GM21786 (cell line): ENCODE data around the gene TCF12.
A peak's percentile ranks its signal among the peaks of the same experiment; 100 is the strongest.

Experiments used
- ATAC-seq: cut with Tn5 transposase; IDR thresholded peaks from one replicate; pipeline ENCODE4 v1.9.1; 2021; ENCODE audit not compliant: unreplicated experiment

TCF12 gene

DNA sequence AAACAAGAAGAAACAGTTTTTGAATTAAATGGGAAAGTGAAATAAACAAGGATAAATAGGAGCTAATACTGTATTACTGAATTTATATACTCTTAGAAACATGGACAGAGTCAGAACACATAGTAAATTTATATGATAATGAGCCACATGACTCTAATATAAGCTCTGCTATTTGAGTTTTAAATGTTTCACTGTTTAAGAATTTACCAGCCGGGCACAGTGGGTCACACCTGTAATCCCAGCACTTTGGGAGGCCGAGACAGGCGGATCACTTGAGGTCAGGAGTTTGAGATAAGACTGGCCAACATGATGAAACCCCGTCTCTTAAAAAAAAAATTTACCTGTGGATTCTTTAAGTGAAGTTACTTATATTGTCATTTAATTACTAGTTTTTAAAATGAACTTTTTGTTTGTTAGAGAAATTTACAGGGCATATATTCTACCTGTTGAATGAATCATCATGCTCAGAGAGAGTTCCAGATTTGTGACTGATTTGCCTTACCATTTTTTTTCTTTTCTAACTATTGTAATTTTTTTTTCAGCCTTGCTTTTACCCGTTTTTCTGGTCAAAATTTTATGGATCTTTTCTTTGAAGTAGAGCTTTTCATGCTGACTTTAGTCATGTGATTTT, 125.7 kb downstream of the TCF12 start:
- ATAC-seq = no peak

DNA sequence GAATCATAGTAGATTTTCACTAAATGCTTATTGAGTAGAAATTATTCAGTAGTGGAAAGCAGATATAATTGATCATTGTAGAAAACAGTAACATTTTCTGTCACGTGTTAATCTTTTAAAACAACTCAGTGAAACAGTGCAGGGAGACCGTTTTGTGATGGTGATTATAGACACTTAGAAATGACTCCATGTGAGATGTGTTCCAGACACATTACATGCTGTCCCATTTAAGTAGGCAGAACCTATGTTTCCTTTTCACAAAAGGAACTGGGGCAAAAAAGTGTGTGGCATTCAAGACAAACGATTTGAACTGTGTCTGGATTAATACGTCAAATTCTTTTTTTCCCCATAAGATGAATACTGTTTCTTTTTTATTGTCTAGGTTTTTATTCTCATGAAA, 126.5 kb downstream of the TCF12 start:
- no peak for ATAC-seq

DNA sequence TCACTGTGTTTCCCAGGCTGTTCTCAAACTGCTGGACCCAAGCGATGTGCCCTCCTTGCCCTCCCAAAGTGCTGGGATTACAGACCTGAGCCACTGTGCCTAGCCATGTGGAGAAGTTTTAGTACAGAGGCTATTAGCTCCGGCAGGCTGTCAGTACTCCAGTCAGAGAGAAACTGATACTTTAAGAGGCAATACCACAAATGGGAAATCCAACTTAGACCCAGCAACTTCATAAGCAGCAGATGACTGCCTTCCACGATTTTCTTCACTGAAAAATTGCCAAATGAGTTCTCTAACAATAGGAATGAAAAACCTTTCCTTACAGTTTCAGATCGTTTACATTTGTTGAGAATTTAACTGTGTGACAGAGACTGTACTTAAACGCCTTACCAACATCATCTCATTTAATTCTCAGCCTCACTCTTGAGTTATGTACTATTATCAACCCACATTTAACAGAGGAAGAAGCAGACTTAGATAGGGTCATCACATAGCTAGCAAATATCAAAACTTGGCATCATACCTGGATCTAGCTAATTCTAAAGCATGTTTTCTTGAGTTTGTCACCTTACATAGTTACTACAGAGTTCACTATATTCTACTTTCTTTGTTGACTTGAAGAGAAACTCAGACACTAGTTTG, 127.4 kb downstream of the TCF12 start:
- ATAC-seq = peak; percentile 92

GRCh38 chr15:57048930-57049549, 130.6 kb downstream of the TCF12 start:
- ATAC-seq = no peak

DNA sequence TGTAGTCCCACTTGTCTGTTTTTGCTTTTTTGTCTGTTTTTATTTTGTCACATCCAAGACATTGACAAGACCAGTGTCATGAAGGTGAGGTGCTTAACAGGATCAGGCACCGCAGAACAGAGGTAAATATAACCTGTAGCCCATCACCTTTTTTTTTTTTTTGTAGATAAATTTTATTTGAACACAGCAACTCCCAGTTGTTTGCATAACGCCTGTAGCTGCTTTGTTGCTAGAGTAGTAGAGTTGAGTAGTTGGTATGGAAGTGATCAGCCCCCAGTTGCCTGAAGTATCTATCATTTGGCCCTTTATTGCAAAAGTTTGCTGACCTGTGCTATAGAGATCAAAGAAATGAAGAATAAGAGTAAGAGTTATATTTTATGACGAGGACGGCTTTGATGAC, 135.0 kb downstream of the TCF12 start:
- ATAC-seq = no peak

- ATAC-seq = no peak
Measured at GRCh38 chr15:57054204-57054750, 135.8 kb downstream of the TCF12 start.

GRCh38 chr15:57056357-57056756, 137.9 kb downstream of the TCF12 start:
- ATAC-seq = no peak

DNA sequence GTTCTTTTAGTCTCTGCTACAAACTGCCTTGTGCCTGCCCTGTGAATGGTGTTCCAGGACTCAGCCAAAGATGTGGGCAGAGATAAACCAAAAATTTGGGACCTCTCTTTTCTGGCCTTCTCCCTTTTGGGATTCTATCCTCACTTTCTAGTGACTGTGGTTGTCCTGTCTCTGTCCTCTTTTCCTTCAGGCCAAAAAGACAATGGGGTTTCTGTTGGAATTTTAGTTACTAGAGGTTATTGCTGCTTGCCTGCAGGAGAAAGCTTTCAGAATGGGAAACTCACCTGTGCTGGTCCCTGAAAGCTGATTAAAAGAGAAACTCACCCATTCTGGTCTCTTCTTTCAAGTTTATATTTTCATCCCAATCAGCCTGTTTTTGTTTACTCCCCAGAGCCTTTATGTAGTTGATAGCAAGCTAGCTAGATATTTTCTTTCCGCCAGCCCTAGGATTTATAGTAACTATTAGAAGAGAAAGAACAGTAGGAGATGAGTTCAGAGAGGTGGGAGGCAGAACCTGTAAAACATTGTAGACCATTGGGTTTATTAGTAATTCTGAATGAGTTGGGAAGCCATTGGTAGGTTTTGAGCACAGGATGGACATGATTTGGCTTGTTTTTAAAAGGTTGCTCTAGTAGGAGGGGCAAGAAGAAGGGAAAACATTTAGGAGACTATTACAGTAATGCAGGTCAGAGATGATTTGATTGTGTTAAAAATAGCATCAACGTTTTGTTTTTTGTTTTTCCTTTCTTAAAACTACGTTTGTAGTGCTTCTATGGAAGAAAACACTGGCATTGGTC, 138.9 kb downstream of the TCF12 start:
- ATAC-seq = no peak

- no peak for ATAC-seq
Measured at GRCh38 chr15:57059026-57059660, 140.7 kb downstream of the TCF12 start.

DNA sequence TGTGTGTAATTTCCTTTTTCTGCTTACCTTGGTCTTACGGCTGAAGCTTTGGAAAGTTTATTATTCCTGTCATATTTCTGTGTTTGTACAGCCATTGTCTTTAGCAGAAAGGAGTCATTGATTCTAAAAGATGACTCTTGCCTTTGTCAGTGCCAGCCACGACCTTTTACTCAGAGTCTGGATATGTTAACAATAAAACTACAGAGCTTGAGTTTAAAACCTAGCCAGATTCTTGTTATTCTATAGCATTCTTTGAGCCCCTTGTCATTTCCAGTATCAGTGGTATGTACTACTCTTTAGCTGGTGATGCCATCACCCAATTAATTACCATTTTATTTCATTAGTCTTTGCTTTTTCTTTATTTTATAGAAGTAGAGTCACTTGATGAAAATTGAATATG, 142.4 kb downstream of the TCF12 start:
- ATAC-seq = no peak

DNA sequence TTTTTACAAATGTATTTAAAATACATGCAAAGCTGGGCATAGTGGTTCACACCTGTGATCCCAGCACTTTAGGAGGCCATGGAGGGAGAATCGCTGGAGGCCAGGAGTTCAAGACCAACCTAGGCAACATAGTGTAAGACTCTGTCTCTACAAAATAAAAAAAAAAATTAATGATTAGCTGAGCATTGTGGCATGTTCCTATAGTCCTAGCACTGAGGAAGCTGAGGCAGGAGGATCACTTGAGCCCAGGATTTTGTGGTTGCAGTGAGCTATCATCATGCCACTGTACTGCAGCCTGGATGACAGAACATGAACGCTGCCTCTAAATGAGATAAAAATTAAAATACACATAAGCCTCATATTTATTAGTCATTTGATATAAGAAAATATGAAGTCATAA, 142.8 kb downstream of the TCF12 start:
- no peak for ATAC-seq

GRCh38 chr15:57061696-57062095, 143.3 kb downstream of the TCF12 start:
- no peak for ATAC-seq

- ATAC-seq = no peak
Measured at GRCh38 chr15:57064033-57064432, 145.6 kb downstream of the TCF12 start.

DNA sequence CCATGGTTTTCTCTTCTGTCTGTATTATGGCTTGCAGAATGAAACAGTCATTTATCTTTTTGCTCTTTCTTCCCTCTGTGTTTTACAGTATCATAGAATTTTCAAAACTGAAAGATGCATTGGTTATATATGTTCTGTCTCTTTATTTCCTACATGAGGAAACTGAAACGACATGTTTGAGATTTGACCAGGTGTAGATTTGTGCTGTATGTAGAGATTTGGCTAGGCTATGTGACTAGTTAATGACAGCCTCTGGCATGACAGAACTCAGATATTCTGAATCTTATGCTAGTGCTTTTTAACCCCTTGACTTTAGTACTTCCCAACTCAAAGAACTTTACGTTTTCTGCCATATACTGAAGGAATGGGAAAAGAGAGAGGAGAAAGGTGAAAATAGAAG, 151.0 kb downstream of the TCF12 start:
- no peak for ATAC-seq

DNA sequence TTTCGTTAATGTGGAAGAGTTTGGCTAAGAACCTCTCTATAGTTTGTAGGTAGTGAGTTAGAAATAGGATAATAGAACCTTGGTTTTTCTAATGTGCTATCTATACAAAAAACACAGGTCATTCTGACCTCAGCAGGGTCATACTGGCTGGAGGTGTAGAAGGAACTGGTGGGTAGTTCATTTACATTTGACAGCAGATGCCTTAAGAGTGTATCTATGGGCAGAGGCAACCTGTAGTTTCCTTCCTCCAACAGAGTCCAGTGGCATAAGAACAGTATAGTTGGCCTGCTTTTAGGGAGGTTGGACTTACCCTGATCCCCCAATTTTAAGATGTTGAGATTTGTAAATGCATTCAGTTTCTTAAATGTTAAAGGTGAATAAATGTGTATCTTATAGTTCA, 152.2 kb downstream of the TCF12 start:
- no peak for ATAC-seq

- no peak for ATAC-seq
Measured at GRCh38 chr15:57079446-57079845, 161.0 kb downstream of the TCF12 start.

DNA sequence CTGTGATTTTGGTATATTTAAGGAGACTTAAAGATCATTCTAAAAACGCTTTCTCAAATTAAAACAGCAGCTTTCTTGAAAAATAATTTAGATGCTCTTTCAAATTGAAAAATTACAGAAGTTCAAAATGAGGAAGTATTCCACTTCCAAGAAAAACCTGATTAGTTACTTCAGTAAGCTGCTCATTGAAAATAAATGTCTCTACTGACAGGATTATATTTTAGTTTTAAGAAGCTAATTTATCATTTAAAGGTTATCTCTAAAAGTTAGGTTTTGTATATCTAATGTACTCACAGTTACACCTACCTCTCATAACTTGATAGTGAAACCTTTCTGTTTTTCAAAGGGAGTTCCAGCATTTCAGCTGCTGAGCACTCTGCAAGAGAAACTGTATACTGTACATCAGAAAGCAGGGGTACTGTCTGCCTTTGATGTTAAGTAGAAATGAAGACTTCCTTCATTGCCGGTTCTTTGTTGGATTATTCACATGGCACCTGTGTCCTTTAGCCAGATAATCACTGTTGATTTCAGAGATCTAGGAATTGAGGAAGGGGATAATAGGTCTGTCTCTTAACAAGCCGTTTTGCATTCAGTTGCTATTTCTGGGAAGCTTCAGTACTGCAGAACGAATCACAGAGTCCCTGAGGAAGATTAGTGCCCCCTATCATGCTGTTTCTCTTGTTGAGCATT, 161.6 kb downstream of the TCF12 start:
- no peak for ATAC-seq

DNA sequence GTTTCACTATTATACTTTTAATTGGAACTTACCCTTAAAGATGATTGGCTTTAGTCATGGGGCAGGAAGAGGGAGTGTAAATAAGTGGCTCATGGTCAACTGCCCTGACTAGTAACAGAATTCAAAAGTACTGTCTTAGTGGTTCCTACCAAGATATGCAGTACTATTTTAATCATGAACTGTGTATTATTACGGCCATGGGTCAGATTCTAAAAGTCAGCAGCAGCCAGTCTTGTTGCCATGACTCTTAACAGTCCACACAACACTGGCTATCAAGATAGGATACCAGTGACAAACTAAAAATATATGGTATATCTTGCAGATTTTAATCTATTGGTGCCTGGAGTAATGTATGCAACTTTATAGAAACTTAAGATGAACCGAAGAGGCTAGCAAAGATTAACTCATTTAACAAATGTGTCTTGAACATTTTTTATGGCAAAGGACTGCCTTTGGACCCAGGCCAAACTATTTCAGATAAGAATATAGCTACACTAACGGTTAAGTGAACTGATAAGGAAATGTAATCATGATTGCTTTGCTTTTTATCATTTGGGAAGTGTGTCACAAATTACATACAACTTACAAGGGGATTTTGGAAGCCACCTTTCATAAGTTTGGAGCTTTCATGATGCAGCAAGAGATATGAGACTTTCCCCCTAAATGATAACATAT, 163.7 kb downstream of the TCF12 start:
- no peak for ATAC-seq

- ATAC-seq = no peak
Measured at GRCh38 chr15:57084192-57084591, 165.7 kb downstream of the TCF12 start.

DNA sequence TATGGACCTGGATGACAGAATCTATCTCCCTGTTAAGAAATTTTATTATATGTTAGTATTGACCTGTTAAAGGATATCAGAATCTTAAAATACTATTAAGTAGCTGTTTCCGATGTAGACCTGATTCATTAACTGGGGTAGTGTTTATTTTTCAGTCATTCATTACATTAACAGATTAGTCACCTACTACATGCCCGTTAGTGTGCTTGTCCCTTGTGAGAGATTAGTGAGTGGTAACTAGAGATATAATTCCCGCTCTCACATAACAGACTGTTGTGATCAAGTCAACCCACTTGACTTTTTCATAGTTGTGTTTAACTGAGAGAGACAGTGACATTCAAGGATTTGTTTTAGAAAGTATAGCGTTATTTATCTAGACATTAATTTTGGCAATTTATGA, 166.8 kb downstream of the TCF12 start:
- no peak for ATAC-seq
